Femur (tissue), 1 donor: Measurements from ENCODE around the gene ARFGAP3.
"Not testable (repeated sequence)": the region's sequence is repeated elsewhere in the genome, so short reads cannot be mapped to it uniquely, and the experiment has no call there.

Experiments used
- DNase-seq: peaks from one replicate; pipeline ENCODE4 v3.0.0-alpha.2; 2017

The ARFGAP3 gene

GRCh38 chr22:42763965-42764480, 93.0 kb downstream of the ARFGAP3 start:
- DNase-seq = no peak

DNA sequence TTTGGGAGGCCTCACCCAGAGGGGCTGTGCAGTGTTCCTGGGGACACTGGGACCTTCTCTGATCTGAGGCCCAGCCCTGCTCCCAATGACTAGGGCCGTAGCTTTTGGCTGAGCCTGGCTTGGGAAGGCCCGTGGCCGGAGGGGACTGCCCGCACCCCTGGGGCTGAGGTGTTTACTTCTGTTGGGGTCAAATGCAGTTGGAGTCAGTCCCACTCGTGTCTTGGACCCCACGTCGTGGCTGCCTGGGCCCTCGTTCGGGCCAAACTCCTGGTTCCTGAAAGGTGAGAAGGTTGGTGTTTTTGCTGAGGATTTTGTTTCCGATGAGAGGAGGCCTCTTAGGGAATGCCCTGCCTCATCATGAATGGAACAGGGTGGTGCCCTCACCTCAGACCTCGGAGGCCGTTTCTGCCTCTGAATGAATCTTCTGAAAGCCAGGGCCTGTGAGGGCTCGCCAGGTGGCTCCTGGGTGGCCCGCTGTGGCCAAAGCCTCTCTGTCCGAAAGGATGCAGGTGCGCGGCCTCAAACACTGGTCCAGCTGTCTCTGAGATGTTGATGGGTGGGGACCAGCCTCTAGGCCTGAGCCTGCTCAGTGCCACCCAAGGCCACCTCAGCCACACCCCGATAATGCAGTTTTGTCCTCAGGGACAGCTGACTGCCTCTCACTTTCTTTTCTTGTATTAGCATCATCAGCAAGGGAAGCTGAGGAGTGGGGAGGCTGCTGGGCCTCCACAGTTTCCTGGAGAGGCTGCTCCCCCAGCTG, 96.1 kb downstream of the ARFGAP3 start:
- DNase-seq = no peak

GRCh38 chr22:42758931-42759629, 98.0 kb downstream of the ARFGAP3 start:
- no peak for DNase-seq

DNA sequence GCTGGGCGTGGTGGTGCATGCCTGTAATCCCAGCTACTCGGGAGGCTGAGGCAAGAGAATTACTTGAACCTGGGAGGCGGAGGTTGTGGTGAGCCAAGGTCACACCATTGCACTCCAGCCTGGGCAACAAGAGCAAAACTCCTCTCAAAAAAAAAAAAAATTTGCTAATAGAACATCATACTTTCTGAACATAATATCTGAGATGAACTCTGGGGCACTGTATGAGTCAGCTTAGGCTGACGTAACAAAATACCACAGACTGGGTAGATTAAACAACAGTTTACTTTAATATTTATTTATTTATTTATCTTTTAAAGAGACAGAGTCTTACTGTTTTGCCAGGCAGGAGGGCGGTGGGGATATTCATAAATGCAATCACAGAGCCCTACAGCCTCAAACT, 101.5 kb downstream of the ARFGAP3 start:
- not testable (repeated sequence) for DNase-seq

DNA sequence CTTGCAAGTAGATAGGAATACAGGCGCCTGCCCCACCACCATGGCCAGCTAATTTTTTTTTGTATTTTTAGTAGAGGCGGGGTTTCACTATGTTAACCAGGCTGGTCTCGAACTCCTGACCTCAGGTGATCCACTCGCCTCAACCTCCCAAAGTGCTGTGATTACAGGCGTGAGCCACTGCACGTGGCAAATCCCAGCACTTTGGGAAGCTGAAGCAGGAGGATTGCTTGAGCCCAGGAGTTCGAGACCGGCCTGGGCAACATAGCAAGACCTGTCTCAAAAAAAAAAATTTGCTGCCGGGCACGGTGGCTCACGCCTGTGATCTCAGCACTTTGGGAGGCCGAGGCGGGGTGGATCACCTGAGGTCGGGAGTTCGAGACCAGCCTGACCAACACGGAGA, 102.0 kb downstream of the ARFGAP3 start:
- not testable (repeated sequence) for DNase-seq

GRCh38 chr22:42754658-42755057, 102.4 kb downstream of the ARFGAP3 start:
- no peak for DNase-seq

DNA sequence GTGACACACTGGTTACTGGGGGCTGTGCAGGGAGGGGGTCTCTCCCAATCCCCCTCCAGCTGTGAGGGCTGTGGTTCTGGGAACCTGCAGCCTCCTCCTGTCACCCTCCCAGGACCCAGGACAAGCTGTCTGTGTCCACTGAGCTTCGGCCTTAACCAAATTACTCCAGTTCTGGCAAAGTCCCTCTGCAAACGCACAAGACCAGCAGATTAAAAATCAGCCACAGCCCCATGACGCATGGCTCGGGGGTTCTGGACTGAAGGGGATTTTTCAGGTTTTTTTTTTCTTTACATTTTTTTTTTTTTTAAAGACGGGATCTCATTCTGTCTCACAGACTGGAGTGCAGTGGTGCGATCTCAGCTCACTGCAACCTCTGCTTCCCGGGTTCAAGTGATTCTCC, 104.2 kb downstream of the ARFGAP3 start:
- no peak for DNase-seq

DNA sequence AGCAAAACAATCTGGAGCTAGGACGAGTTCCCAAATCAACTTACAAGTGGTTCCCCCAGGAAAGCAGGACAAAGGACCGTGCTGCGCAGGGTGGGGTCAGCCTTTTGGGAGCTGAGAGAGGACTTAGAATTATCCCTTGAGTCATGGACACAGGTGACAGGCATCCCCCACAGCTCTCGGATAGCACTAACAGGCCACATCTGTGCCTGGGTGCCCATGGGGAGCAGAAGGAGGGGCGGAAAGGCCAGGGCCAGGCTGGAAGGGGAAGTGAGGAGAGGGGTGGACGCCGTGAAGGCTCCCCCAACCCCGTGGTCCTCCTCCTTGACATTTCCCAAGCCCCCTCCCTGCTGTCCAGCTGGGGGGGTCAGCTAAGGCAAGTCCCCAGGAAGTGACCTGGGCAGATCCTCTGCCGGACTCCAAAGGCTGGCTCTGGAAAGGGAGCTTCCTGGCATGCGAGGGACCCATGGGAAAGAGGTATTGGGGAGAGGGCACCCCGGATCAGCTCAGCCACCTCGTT, 104.8 kb downstream of the ARFGAP3 start:
- DNase-seq = no peak

DNA sequence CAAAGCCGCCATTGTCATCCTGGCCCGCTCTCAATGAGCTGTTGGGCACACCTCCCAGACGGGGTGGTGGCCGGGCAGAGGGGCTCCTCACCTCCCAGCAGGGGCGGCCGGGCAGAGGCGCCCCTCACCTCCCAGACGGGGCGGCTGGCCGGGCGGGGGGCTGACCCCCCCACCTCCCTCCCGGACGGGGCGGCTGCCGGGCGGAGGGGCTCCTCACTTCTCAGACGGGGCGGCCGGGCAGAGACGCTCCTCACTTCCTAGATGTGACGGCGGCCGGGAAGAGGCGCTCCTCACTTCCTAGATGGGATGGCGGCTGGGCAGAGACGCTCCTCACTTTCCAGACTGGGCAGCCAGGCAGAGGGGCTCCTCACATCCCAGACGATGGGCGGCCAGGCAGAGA, 106.7 kb downstream of the ARFGAP3 start:
- not testable (repeated sequence) for DNase-seq

- no peak for DNase-seq
These were observed 109.2 kb downstream of the ARFGAP3 start for GRCh38 chr22:42747701-42748513.
